ENCODE results near the gene STRC.
"Not testable (repeated sequence)": the region's sequence is repeated elsewhere in the genome, so short reads cannot be mapped to it uniquely, and the experiment has no call there.

GRCh38 chr15:43600200-43600599 lies 18.4 kb downstream of the STRC start:
- not testable (repeated sequence) for TF ChIP-seq CTCF (IDR thresholded peaks at IDR 0.05); EZH2 (IDR thresholded peaks at IDR 0.05; ENCODE audit: borderline replicate concordance, insufficient read depth, low read depth, low read length, poor library complexity, severe bottlenecking)
